ENCODE measurements around the gene TRIM52. TPM values are rescaled to one million over a fixed set of nuclear protein-coding genes. Genes with fewer than 3 reads are reported as not detected.

TRIM52 gene
- total and polyA plus RNA-seq, 2 of the 13 experiments (the other 11 are each of a cell fraction or from before 2014, with no cell fraction given): 7.2 to 11.6 TPM

DNA sequence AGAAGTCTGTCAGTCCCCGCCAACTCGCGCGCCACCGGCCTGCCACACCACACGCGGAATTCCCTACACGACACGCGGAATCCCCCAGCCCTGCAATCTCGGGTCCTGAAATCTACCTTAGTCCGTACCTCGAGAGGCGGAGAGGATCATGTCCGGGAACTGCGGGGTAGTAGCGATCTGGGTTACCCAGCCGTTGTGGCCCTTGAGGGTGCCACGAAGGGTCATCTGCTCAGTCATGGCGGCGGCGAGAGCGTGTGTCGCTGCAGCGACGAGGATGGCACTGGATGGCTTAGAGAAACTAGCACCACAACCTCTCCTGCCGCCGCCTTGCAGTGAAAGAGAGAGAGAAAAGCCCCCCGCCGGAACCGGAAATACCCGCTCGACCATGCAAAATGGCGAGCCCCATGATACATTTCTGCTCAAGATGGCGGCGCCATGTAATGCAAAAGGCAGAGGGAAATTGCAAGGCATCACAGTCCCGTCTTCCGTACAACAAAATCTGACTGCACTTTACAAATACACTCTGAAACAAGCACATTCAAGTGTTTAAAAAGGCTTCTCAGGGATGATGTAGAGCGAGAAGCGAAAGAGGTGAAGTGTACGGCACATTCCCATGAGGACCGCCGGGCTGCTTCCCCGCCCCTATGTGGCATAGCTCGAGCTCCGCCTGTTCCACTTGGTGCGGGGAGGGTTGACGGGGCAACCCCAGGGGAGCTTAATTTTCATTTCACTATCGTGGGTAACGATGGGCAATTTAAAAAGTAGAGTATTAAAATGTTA is 17.2 kb downstream of the TRIM52 start, which contains the start of gene RACK1 (continued):
- peak; percentile 68 for TF ChIP-seq ZNF883 (CRISPR knock-in tag; IDR thresholded peaks at IDR 0.05; ENCODE audit: not compliant biosample characterization)
- TF ChIP-seq, protein P1, sequence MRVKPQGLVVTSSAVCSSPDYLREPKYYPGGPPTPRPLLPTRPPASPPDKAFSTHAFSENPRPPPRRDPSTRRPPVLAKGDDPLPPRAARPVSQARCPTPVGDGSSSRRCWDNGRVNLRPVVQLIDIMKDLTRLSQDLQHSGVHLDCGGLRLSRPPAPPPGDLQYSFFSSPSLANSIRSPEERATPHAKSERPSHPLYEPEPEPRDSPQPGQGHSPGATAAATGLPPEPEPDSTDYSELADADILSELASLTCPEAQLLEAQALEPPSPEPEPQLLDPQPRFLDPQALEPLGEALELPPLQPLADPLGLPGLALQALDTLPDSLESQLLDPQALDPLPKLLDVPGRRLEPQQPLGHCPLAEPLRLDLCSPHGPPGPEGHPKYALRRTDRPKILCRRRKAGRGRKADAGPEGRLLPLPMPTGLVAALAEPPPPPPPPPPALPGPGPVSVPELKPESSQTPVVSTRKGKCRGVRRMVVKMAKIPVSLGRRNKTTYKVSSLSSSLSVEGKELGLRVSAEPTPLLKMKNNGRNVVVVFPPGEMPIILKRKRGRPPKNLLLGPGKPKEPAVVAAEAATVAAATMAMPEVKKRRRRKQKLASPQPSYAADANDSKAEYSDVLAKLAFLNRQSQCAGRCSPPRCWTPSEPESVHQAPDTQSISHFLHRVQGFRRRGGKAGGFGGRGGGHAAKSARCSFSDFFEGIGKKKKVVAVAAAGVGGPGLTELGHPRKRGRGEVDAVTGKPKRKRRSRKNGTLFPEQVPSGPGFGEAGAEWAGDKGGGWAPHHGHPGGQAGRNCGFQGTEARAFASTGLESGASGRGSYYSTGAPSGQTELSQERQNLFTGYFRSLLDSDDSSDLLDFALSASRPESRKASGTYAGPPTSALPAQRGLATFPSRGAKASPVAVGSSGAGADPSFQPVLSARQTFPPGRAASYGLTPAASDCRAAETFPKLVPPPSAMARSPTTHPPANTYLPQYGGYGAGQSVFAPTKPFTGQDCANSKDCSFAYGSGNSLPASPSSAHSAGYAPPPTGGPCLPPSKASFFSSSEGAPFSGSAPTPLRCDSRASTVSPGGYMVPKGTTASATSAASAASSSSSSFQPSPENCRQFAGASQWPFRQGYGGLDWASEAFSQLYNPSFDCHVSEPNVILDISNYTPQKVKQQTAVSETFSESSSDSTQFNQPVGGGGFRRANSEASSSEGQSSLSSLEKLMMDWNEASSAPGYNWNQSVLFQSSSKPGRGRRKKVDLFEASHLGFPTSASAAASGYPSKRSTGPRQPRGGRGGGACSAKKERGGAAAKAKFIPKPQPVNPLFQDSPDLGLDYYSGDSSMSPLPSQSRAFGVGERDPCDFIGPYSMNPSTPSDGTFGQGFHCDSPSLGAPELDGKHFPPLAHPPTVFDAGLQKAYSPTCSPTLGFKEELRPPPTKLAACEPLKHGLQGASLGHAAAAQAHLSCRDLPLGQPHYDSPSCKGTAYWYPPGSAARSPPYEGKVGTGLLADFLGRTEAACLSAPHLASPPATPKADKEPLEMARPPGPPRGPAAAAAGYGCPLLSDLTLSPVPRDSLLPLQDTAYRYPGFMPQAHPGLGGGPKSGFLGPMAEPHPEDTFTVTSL (CRISPR knock-in tag; IDR thresholded peaks at IDR 0.05; ENCODE audit: borderline replicate concordance): no peak
- TF ChIP-seq KDM5B (CRISPR knock-in tag; IDR thresholded peaks at IDR 0.05; ENCODE audit: borderline replicate concordance): peak; percentile 53; the same call in 1 of the 2 replicates
- TF ChIP-seq, protein P2, sequence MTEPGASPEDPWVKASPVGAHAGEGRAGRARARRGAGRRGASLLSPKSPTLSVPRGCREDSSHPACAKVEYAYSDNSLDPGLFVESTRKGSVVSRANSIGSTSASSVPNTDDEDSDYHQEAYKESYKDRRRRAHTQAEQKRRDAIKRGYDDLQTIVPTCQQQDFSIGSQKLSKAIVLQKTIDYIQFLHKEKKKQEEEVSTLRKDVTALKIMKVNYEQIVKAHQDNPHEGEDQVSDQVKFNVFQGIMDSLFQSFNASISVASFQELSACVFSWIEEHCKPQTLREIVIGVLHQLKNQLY (CRISPR knock-in tag; IDR thresholded peaks at IDR 0.05): no peak; the same call in 1 of the 2 replicates
- TF ChIP-seq IKZF4 (CRISPR knock-in tag; IDR thresholded peaks at IDR 0.05; ENCODE audit: borderline replicate concordance, low read depth, not compliant biosample characterization): peak; percentile 70
- TF ChIP-seq GZF1 (CRISPR knock-in tag; IDR thresholded peaks at IDR 0.05): peak; percentile 79; the same call in 1 of the 2 replicates
- no peak for TF ChIP-seq KMT2A (CRISPR knock-in tag; IDR thresholded peaks at IDR 0.05)
- no peak for TF ChIP-seq ZNF446 (CRISPR knock-in tag; IDR thresholded peaks at IDR 0.05)
- no peak for TF ChIP-seq RORA (CRISPR knock-in tag; IDR thresholded peaks at IDR 0.05)
- no peak for TF ChIP-seq TBX2 (CRISPR knock-in tag; IDR thresholded peaks at IDR 0.05; ENCODE audit: borderline replicate concordance)
- TF ChIP-seq TBX3 (IDR thresholded peaks at IDR 0.05; ENCODE audit: borderline replicate concordance): no peak
- no peak for TF ChIP-seq ONECUT2 (CRISPR knock-in tag; IDR thresholded peaks at IDR 0.05)
- TF ChIP-seq RBAK (CRISPR knock-in tag; IDR thresholded peaks at IDR 0.05): 0 out of 2 replicates have a peak, but pooled peaks have one; percentile 26
- TF ChIP-seq RBM39 (IDR thresholded peaks at IDR 0.05; ENCODE audit: low read depth, low read length, poor library complexity, severe bottlenecking): peak; percentile 91
- TF ChIP-seq, protein P3, sequence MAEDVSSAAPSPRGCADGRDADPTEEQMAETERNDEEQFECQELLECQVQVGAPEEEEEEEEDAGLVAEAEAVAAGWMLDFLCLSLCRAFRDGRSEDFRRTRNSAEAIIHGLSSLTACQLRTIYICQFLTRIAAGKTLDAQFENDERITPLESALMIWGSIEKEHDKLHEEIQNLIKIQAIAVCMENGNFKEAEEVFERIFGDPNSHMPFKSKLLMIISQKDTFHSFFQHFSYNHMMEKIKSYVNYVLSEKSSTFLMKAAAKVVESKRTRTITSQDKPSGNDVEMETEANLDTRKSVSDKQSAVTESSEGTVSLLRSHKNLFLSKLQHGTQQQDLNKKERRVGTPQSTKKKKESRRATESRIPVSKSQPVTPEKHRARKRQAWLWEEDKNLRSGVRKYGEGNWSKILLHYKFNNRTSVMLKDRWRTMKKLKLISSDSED (CRISPR knock-in tag; IDR thresholded peaks at IDR 0.05): no peak
- TF ChIP-seq ZNF337 (CRISPR knock-in tag; IDR thresholded peaks at IDR 0.05; ENCODE audit: borderline replicate concordance, low read depth): no peak
- TF ChIP-seq SNAPC2 (CRISPR knock-in tag; IDR thresholded peaks at IDR 0.05): 0 out of 2 replicates have a peak, but pooled peaks have one; percentile 52
- TF ChIP-seq ZBTB7B (CRISPR knock-in tag; IDR thresholded peaks at IDR 0.05): no peak
- TF ChIP-seq ZNF33B (CRISPR knock-in tag; IDR thresholded peaks at IDR 0.05): no peak; the same call in 1 of the 2 replicates
- TF ChIP-seq ZNF777 (CRISPR knock-in tag; IDR thresholded peaks at IDR 0.05): no peak; the same call in 1 of the 2 replicates
- TF ChIP-seq TOE1 (CRISPR knock-in tag; IDR thresholded peaks at IDR 0.05): no peak
- TF ChIP-seq CHCHD3 (CRISPR knock-in tag; IDR thresholded peaks at IDR 0.05): no peak
- TF ChIP-seq NR1H2 (CRISPR knock-in tag; IDR thresholded peaks at IDR 0.05; ENCODE audit: borderline replicate concordance, low read depth): no peak

All from HepG2 (cell line).